CD4-positive, alpha-beta T cell (primary cell): ENCODE data around the gene CDH4. TPM values are rescaled to one million over a fixed set of nuclear protein-coding genes. Genes with fewer than 3 reads are reported as not detected.

Source experiments
- ATAC-seq: fragments of 200-7000 bp; cut with Tn5 transposase; one replicate; pipeline ENCODE4 v1.10.0; 2022; ENCODE audit warnings: mild to moderate bottlenecking; ENCODE audit not compliant: poor library complexity
- CTCF ChIA-PET: fragments of 350-600 bp; sonication (Branson Sonifier 250); formaldehyde crosslinking; loops from one replicate; lab custom pipeline; 2021; ENCODE audit warnings: antibody characterized with exemption, inconsistent platforms; lab: Charles Lee
- POLR2A ChIA-PET: fragments of 350-600 bp; sonication (Branson Sonifier 250); formaldehyde crosslinking; loops from one replicate; lab custom pipeline; 2021; ENCODE audit warnings: antibody characterized with exemption, inconsistent platforms; lab: Charles Lee
- DNase-seq, 14 experiments: peaks; one replicate each; pipeline ENCODE4 v3.0.0-alpha.2; 2013 to 2020; ENCODE audit warnings: mixed read lengths in 2 of 14
- H3K27ac ChIP-seq, 2 donors: one replicate each; pipeline versions ENCODE4 v1.5.1 to v1.7.0; 2013; ENCODE audit warnings: low read length in 2 of 2, low read depth in 1 of 2, mild to moderate bottlenecking in 1 of 2
- H3K27me3 ChIP-seq, 2 experiments: 1 replicate in 1 of 2; 2 replicates in 1 of 2; pipeline versions ENCODE4 v1.6.1 to v1.7.0; 2013; ENCODE audit warnings: low read length in 2 of 2, control low read depth in 1 of 2, mild to moderate bottlenecking in 1 of 2, moderate library complexity in 1 of 2; ENCODE audit not compliant: insufficient read depth in 2 of 2, control insufficient read depth in 1 of 2
- H3K36me3 ChIP-seq: one replicate; pipeline ENCODE4 v1.6.1; 2013; ENCODE audit warnings: low read length, control low read depth; ENCODE audit not compliant: insufficient read depth
- H3K4me1 ChIP-seq: one replicate; pipeline ENCODE4 v1.6.1; 2013; ENCODE audit warnings: low read length, control low read depth; ENCODE audit not compliant: insufficient read depth
- H3K4me3 ChIP-seq: one replicate; pipeline ENCODE4 v1.5.1; 2013; ENCODE audit warnings: mild to moderate bottlenecking, low read length, moderate library complexity
- H3K9me3 ChIP-seq, 2 experiments: 1 replicate in 1 of 2; 2 replicates in 1 of 2; pipeline versions ENCODE4 v1.6.1 to v1.7.0; 2013; ENCODE audit warnings: low read length in 2 of 2, mild to moderate bottlenecking in 2 of 2, control low read depth in 1 of 2, moderate library complexity in 1 of 2; ENCODE audit not compliant: control insufficient read depth in 1 of 2, insufficient read depth in 1 of 2
- H3K27ac Mint-ChIP-seq: one replicate; pipeline ENCODE4 v1.8.0; 2020; ENCODE audit warnings: mixed read lengths
- H3K27me3 Mint-ChIP-seq: one replicate; pipeline ENCODE4 v1.8.0; 2021; ENCODE audit warnings: mixed read lengths
- H3K36me3 Mint-ChIP-seq: one replicate; pipeline ENCODE4 v1.8.0; 2021; ENCODE audit warnings: low read depth, mixed read lengths
- H3K4me1 Mint-ChIP-seq: one replicate; pipeline ENCODE4 v1.8.0; 2021; ENCODE audit warnings: low read depth, mixed read lengths
- H3K4me3 Mint-ChIP-seq: one replicate; pipeline ENCODE4 v1.8.0; 2020; ENCODE audit warnings: mild to moderate bottlenecking, mixed read lengths
- H3K9me3 Mint-ChIP-seq: one replicate; pipeline ENCODE4 v1.8.0; 2020; ENCODE audit warnings: mixed read lengths
- intact Hi-C, 2 experiments: fragments of 100-400 bp; cut with DNase I in 1 of 2; cut with micrococcal nuclease in 1 of 2; formaldehyde crosslinking; loops; one replicate each; pipeline versions ENCODE4 v1.15.1 to v1.9.0; 2023 to 2025; cut with DNase I, micrococcal nuclease
- total RNA-seq, 174 experiments: library from RNA in 2 of 174; stranded (reverse) in 2 of 174; gene quantifications; one replicate each; pipeline ENCODE4 v1.2.3 and lab custom pipeline; 2021 to 2026
- TF ChIP-seq, protein P1 (sequence below): fragments of 200-600 bp; IDR thresholded peaks from one replicate; pipeline ENCODE4 v1.8.0; 2022; ENCODE audit warnings: antibody characterized with exemption, mild to moderate bottlenecking

Gene CDH4
- total RNA-seq, 2 experiments from 2014 or later, result 0.11 TPM

DNA sequence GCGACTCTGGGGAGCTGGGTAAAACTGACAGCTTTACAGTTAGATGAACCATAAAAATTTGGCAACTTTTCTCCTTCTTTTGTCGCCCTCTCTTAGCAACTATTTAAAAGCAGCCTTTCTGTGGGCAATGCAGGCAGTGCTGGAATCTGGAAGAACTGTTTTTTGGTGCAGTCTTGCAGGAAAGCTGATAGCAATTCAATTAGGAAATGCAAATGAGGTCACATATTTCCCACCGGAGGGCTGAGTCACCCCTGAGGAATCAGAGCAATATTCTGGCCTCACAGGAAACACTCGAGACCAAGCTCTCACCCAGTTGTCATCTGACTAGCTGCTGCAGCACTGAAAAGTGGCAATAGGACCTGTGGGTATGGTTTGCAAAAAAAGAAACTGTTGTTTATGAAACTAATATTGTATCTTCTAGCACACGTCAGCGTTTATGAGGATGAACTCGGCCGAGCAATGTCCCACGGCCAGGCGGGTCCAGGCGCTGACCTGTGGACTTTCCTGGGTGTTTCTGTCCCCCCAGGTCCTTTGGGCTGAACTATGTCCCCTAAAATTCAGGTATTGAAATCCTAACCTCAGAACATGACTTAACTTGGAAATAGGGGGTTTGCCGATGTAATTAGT, 501.4 kb downstream of the CDH4 start:
- peaks cover 12 to 18% of the 10 kb centered on the region in 2 experiments for H3K9me3 ChIP-seq
- no peak overlapping the region for H3K4me3 ChIP-seq
- intact Hi-C loops, result no loop called here
- no peaks in the 10 kb centered on the region for H3K27me3 ChIP-seq
- no peaks in the 10 kb centered on the region for H3K9me3 Mint-ChIP-seq
- no peaks in the 10 kb centered on the region for H3K36me3 ChIP-seq
- TF ChIP-seq, protein P1, sequence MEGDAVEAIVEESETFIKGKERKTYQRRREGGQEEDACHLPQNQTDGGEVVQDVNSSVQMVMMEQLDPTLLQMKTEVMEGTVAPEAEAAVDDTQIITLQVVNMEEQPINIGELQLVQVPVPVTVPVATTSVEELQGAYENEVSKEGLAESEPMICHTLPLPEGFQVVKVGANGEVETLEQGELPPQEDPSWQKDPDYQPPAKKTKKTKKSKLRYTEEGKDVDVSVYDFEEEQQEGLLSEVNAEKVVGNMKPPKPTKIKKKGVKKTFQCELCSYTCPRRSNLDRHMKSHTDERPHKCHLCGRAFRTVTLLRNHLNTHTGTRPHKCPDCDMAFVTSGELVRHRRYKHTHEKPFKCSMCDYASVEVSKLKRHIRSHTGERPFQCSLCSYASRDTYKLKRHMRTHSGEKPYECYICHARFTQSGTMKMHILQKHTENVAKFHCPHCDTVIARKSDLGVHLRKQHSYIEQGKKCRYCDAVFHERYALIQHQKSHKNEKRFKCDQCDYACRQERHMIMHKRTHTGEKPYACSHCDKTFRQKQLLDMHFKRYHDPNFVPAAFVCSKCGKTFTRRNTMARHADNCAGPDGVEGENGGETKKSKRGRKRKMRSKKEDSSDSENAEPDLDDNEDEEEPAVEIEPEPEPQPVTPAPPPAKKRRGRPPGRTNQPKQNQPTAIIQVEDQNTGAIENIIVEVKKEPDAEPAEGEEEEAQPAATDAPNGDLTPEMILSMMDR, result no peak
- CTCF ChIA-PET, result no interaction called here
- ATAC-seq (no peak), DNase-seq (no peak)
- H3K36me3 Mint-ChIP-seq, result no peaks in the 10 kb centered on the region
- H3K27me3 Mint-ChIP-seq, result no peaks in the 10 kb centered on the region
- no peak overlapping the region for H3K27ac Mint-ChIP-seq
- H3K4me1 ChIP-seq, result no peaks in the 10 kb centered on the region
- no peak overlapping the region for H3K4me3 Mint-ChIP-seq
- POLR2A ChIA-PET, result no interaction called here
- no peaks in the 10 kb centered on the region for H3K4me1 Mint-ChIP-seq
- H3K27ac ChIP-seq, result no peak overlapping the region

DNA sequence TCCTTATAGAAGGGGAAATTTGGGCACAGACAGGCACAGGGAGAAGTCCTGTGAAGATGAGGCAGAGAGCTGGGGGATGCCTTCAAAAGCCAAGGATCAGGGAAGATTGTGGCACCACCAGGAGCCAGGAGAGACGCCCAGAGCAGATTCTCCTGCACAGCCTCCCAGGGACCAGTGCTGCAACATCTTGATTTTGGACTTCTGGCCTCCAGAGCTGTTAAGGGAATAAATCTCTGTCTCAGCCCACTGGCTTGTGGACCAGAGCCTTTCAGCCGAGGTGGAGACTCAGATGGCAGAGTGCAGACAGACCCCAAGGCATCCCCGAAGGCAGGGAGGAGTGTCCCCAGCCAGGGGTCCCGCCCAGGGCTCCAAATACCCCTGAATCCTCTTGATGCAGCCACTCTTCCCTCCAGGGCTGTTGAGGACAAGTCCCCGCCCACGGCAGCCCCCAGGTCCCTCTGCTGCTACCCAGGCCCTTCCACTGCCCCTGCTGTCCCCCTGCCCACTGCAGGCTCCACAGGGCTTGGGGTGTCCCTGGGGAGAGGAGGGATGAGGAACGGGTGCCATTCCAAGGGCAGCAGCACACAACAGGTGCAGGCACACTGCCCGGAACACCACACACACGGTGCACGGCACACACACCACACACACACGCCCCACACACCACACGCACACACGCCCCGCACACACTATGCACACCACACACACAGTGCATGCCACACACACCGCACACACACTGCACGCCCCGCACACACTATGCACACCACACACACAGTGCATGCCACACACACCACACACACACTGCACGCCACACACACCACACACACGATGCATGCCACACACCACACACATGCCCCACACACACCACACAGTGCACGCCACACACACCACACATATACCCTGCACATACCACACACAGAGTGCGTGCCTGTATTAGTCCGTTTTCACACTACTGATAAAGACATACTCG, 502.2 kb downstream of the CDH4 start:
- Mint-ChIP-seq H3K9me3 (no peaks in the 10 kb centered on the region), H3K36me3 (no peaks in the 10 kb centered on the region), H3K27me3 (no peaks in the 10 kb centered on the region), H3K27ac (no peak overlapping the region), H3K4me3 (no peak overlapping the region), H3K4me1 (no peaks in the 10 kb centered on the region)
- Histone ChIP-seq H3K4me1 (no peaks in the 10 kb centered on the region), H3K36me3 (no peaks in the 10 kb centered on the region), H3K4me3 (no peak overlapping the region), H3K9me3 (peaks cover 12 to 18% of the 10 kb centered on the region in 2 experiments), H3K27ac (no peak overlapping the region), H3K27me3 (no peaks in the 10 kb centered on the region)
- ATAC-seq (no peak), DNase-seq (no peak)
- TF ChIP-seq, protein P1, result no peak
- POLR2A ChIA-PET, result no interaction called here
- intact Hi-C loops, result no loop called here
- CTCF ChIA-PET, result no interaction called here

DNA sequence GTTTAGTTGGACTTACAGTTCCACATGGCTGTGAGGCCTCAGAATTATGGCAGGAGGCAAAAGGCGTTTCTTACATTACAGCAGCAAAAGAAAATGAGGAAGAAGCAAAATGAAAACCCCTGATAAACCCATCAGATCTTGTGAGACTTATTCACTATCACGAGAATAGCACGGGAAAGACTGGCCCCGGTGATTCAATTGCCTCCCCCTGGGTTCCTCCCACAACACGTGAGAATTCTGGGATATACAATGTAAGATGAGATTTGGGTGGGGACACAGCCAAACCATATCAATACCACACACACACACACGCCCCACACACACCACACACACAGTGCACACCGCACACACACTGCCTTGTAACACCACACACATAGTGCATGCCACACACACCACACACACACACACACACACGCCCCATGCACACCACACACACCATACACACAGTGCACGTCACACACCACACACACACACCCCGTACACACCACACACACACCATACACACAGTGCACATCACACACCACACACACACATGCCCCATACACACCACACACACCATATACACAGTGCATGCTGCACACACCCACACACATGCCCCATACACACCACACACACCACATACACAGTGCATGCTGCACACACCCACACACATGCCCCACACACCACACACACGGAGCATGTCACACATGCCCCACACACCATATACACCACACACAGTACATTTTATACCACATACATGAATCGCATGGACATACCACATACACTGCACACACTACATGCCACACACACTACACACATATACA, 503.1 kb downstream of the CDH4 start:
- TF ChIP-seq, protein P1, result no peak
- no peak overlapping the region for H3K4me3 Mint-ChIP-seq
- Histone ChIP-seq H3K27ac (no peak overlapping the region), H3K4me1 (no peaks in the 10 kb centered on the region), H3K27me3 (no peaks in the 10 kb centered on the region), H3K4me3 (no peak overlapping the region), H3K36me3 (no peaks in the 10 kb centered on the region), H3K9me3 (peaks cover 8 to 11% of the 10 kb centered on the region in 2 experiments)
- no peaks in the 10 kb centered on the region for H3K9me3 Mint-ChIP-seq
- no peak for DNase-seq
- ChIA-PET CTCF (no interaction called here), POLR2A (no interaction called here)
- no peaks in the 10 kb centered on the region for H3K36me3 Mint-ChIP-seq
- ATAC-seq, result no peak
- H3K27me3 Mint-ChIP-seq, result no peaks in the 10 kb centered on the region
- intact Hi-C loops, result no loop called here
- H3K27ac Mint-ChIP-seq, result no peak overlapping the region
- H3K4me1 Mint-ChIP-seq, result no peaks in the 10 kb centered on the region
